ENCODE results near the gene NR5A1. TPM values are rescaled to one million over a fixed set of nuclear protein-coding genes. Genes with fewer than 3 reads are reported as not detected.

Gene NR5A1
- polyA plus RNA-seq, 3 donors = not detected

DNA sequence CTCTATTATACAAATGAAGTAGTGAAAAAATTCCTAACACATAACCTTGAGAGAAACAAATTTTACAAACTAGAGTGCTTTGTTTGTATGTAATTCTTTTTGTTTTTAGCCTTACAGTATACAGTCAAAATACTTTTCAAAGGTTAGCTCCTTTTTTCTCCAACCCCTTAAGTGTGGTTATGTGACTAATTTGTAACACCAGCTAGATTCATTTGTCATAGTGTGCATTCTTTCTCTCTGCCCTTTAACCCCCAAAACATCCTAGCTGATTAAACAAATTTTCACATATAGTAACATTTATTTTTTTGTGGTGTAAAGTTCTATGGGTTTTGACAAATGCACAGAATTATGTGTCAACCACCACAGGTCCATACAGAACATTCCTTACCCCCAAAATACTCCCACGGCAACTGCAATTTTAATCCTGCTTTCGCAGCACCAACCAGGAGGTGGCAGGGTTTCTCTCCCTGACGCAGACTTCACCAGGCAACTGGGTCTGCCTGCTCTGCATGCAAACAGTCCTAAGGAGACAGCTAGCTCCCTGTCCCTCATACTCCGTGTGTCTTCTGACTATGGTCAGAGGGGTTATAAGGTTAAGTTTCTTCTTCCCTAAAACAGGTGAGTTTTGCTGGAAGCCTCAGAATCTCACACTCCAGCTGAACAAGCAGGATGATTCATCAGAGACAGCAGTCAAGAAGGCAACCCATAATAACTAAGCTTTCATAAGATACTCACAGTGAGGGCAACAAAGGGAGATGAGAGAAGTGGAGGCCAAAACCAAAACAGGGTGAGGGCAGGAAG lies 44.5 kb upstream of the NR5A1 start:
- H3K27me3 ChIP-seq (ENCODE audit: control insufficient read depth in 2 of 2, insufficient read depth in 2 of 2, low read length in 2 of 2) = no peaks in the 10 kb centered on the region
- no peaks in the 10 kb centered on the region for H3K79me2 ChIP-seq (ENCODE audit: insufficient read depth, low read length)
- no peaks in the 10 kb centered on the region for H4K20me1 ChIP-seq (ENCODE audit: insufficient read depth, low read length)
- intact Hi-C loops (cut with micrococcal nuclease) = no loop called here
- no peak for DNase-seq
- H3K9me3 ChIP-seq (replicated peaks in 1 of 2; ENCODE audit: control insufficient read depth in 1 of 2, insufficient read depth in 1 of 2, low read length in 2 of 2) = no peaks in the 10 kb centered on the region
- no peak overlapping the region for H3K27ac ChIP-seq (ENCODE audit: low read depth in 1 of 2, low read length in 2 of 2)
- H3K9ac ChIP-seq (ENCODE audit: insufficient read depth, low read length, poor library complexity, severe bottlenecking) = no peak overlapping the region
- WGBS (ENCODE audit: insufficient coverage) = 0% methylated on average over 2 of the region's 4 CpGs
- H2AFZ ChIP-seq (ENCODE audit: insufficient read depth, low read depth, low read length, poor library complexity, severe bottlenecking) = no peak overlapping the region
- Mint-ChIP-seq H3K4me3 (no peak overlapping the region), H3K9me3 (no peaks in the 10 kb centered on the region), H3K27me3 (ENCODE audit: low read depth in 3 of 3) (peaks cover 0 to 2% (median 0%) of the 10 kb centered on the region in 3 donors), H3K4me1 (peaks cover 11% of the 10 kb centered on the region), H3K36me3 (peaks cover 2 to 3% of the 10 kb centered on the region in 2 donors), H3K27ac (no peak overlapping the region)
- H3K36me3 ChIP-seq (replicated peaks in 1 of 2; ENCODE audit: control insufficient read depth in 1 of 2, insufficient read depth in 2 of 2, low read length in 2 of 2) = no peaks in the 10 kb centered on the region
- H3K4me1 ChIP-seq (ENCODE audit: control insufficient read depth in 1 of 2, insufficient read depth in 2 of 2, low read length in 2 of 2) = peaks cover 0 to 5% of the 10 kb centered on the region in 2 donors
- no peak overlapping the region for H3K4me3 ChIP-seq (replicated peaks in 1 of 3; ENCODE audit: low read depth in 2 of 3, low read length in 3 of 3)
- no peak overlapping the region for H3K4me2 ChIP-seq (replicated peaks; ENCODE audit: extremely low read depth, low read length, poor library complexity, severe bottlenecking)
- TF ChIP-seq, protein P1, sequence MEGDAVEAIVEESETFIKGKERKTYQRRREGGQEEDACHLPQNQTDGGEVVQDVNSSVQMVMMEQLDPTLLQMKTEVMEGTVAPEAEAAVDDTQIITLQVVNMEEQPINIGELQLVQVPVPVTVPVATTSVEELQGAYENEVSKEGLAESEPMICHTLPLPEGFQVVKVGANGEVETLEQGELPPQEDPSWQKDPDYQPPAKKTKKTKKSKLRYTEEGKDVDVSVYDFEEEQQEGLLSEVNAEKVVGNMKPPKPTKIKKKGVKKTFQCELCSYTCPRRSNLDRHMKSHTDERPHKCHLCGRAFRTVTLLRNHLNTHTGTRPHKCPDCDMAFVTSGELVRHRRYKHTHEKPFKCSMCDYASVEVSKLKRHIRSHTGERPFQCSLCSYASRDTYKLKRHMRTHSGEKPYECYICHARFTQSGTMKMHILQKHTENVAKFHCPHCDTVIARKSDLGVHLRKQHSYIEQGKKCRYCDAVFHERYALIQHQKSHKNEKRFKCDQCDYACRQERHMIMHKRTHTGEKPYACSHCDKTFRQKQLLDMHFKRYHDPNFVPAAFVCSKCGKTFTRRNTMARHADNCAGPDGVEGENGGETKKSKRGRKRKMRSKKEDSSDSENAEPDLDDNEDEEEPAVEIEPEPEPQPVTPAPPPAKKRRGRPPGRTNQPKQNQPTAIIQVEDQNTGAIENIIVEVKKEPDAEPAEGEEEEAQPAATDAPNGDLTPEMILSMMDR (IDR thresholded peaks at IDR 0.05) = no peak

DNA sequence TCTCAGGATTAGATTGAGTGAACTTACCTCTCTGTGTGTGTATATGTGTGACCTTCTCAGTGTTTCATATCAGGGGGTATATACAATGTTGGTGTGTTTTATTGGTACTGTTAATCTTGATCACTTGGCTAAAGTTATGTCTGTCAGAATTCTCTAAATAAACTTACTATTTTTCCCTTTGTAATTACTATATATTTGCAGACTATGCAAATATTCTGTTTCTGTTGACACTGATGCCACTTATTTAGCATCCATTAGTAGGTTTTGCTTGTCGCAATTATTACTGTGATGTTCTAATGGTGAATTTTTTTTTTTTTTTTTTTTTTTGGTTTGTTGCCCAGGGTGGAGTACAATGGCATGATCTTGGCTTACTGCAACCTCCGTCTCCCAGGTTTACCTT lies 42.9 kb upstream of the NR5A1 start:
- WGBS (ENCODE audit: insufficient coverage) = no CpG with 5 or more reads among the region's 2 CpGs
- Mint-ChIP-seq H3K36me3 (peaks cover 2 to 3% of the 10 kb centered on the region in 2 donors), H3K27me3 (ENCODE audit: low read depth in 3 of 3) (peaks cover 0 to 2% (median 0%) of the 10 kb centered on the region in 3 donors), H3K4me1 (peaks cover 7% of the 10 kb centered on the region), H3K9me3 (no peaks in the 10 kb centered on the region), H3K4me3 (no peak overlapping the region), H3K27ac (no peak overlapping the region)
- TF ChIP-seq, protein P1 (IDR thresholded peaks at IDR 0.05) = no peak
- DNase-seq = no peak
- intact Hi-C loops (cut with micrococcal nuclease) = no loop called here
- no peak overlapping the region for H3K4me2 ChIP-seq (replicated peaks; ENCODE audit: extremely low read depth, low read length, poor library complexity, severe bottlenecking)
- peaks cover 0 to 4% of the 10 kb centered on the region in 2 donors for H3K4me1 ChIP-seq (ENCODE audit: control insufficient read depth in 1 of 2, insufficient read depth in 2 of 2, low read length in 2 of 2)
- H3K27ac ChIP-seq (ENCODE audit: low read depth in 1 of 2, low read length in 2 of 2) = no peak overlapping the region
- no peaks in the 10 kb centered on the region for H3K27me3 ChIP-seq (ENCODE audit: control insufficient read depth in 2 of 2, insufficient read depth in 2 of 2, low read length in 2 of 2)
- H3K79me2 ChIP-seq (ENCODE audit: insufficient read depth, low read length) = no peaks in the 10 kb centered on the region
- H3K9ac ChIP-seq (ENCODE audit: insufficient read depth, low read length, poor library complexity, severe bottlenecking) = no peak overlapping the region
- no peaks in the 10 kb centered on the region for H3K9me3 ChIP-seq (replicated peaks in 1 of 2; ENCODE audit: control insufficient read depth in 1 of 2, insufficient read depth in 1 of 2, low read length in 2 of 2)
- H3K36me3 ChIP-seq (replicated peaks in 1 of 2; ENCODE audit: control insufficient read depth in 1 of 2, insufficient read depth in 2 of 2, low read length in 2 of 2) = no peaks in the 10 kb centered on the region
- no peak overlapping the region for H3K4me3 ChIP-seq (replicated peaks in 1 of 3; ENCODE audit: low read depth in 2 of 3, low read length in 3 of 3)
- H4K20me1 ChIP-seq (ENCODE audit: insufficient read depth, low read length) = no peaks in the 10 kb centered on the region
- no peak overlapping the region for H2AFZ ChIP-seq (ENCODE audit: insufficient read depth, low read depth, low read length, poor library complexity, severe bottlenecking)
